Measurements from ENCODE around the gene CAMK2G. TPM values are rescaled to one million over a fixed set of nuclear protein-coding genes. Genes with fewer than 3 reads are reported as not detected.
"Not testable (repeated sequence)": the region's sequence is repeated elsewhere in the genome, so short reads cannot be mapped to it uniquely, and the experiment has no call there.

The CAMK2G gene
- total RNA-seq, 3 donors from 2014 or later (not counting 1 experiment from before 2014, with no cell fraction given): 53.6 to 73.8 (median 62.3) TPM

- Mint-ChIP-seq H3K9me3 (no peaks in the 10 kb centered on the region), H3K27me3 (ENCODE audit: low read depth in 2 of 2) (peaks cover 0 to 12% of the 10 kb centered on the region in 2 donors), H3K27ac (no peak overlapping the region), H3K4me3 (no peak overlapping the region), H3K4me1 (peaks cover 12 to 16% of the 10 kb centered on the region in 2 donors), H3K36me3 (no peaks in the 10 kb centered on the region)
- DNase-seq (no peak), ATAC-seq (no peak)
- H3K36me3 ChIP-seq (ENCODE audit: control insufficient read depth, insufficient read depth, low read length): no peaks in the 10 kb centered on the region
- H3K4me1 ChIP-seq (ENCODE audit: control insufficient read depth, insufficient read depth, low read length): peaks cover 12% of the 10 kb centered on the region
- 80% methylated on average over 5 of the region's 5 CpGs for WGBS (ENCODE audit: insufficient coverage)
- no peak for TF ChIP-seq CTCF (IDR thresholded peaks at IDR 0.05)
- no peak overlapping the region for H3K4me3 ChIP-seq (ENCODE audit: low read length)
- no peak overlapping the region for H3K27ac ChIP-seq (ENCODE audit: low read length)
- no peaks in the 10 kb centered on the region for H3K9me3 ChIP-seq (ENCODE audit: control insufficient read depth, insufficient read depth, low read length)
- H3K27me3 ChIP-seq (ENCODE audit: control insufficient read depth, insufficient read depth, low read length): no peaks in the 10 kb centered on the region
- intact Hi-C loops (cut with micrococcal nuclease): no loop called here
Measured at GRCh38 chr10:73891540-73891939, 17.2 kb upstream of the CAMK2G start.

DNA sequence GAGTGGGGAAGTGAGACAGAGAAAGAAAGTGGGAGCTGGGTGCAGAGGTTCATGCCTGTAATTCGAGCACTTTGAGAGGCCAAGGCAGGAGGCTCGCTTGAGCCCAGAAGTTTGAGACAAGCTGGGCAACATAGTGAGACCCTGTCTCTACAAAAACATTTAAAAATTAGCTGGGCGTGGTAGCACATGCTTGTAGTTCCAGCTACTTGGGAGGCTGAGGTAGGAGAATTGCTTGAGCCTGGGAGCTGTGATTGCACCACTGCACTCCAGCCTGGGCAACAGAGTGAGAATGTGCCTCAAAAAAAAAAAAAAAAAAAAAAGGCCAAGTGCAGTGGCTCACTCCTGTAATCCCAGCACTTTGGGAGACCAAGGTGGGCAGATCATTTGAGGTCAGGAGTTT, 16.5 kb upstream of the CAMK2G start:
- H3K4me3 ChIP-seq (ENCODE audit: low read length); H3K27ac Mint-ChIP-seq; intact Hi-C loops (cut with micrococcal nuclease); H3K27me3 ChIP-seq (ENCODE audit: control insufficient read depth, insufficient read depth, low read length); ATAC-seq; H3K9me3 ChIP-seq (ENCODE audit: control insufficient read depth, insufficient read depth, low read length); DNase-seq; H3K27ac ChIP-seq (ENCODE audit: low read length); H3K36me3 ChIP-seq (ENCODE audit: control insufficient read depth, insufficient read depth, low read length); H3K4me3 Mint-ChIP-seq; H3K9me3 Mint-ChIP-seq; H3K36me3 Mint-ChIP-seq: not testable (repeated sequence)
- WGBS (ENCODE audit: insufficient coverage): 81% methylated on average over 3 of the region's 3 CpGs
- Mint-ChIP-seq H3K4me1 (peaks cover 18 to 23% of the 10 kb centered on the region in 2 donors), H3K27me3 (ENCODE audit: low read depth in 2 of 2) (peaks cover 0 to 12% of the 10 kb centered on the region in 2 donors)
- peaks cover 18% of the 10 kb centered on the region for H3K4me1 ChIP-seq (ENCODE audit: control insufficient read depth, insufficient read depth, low read length)

DNA sequence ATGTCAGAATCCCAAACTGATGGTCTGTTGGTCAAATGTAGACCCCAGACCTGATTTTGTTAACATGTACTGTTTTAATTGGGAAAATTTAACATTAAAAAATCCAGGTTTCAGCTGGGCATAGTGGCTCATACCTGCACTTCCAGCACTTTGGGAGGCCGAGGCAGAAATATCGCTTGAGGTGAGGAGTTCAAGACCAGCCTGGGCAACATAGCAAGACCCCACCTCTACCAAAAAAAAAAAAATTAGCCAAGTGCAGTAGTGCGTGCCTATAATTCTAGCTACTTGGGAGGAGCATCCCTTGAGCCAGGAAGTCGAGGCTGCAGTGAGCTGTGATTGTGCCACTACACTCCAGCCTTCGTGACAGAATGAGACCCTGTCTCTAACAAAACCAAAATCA, 15.9 kb upstream of the CAMK2G start:
- Mint-ChIP-seq H3K4me1 (peaks cover 19 to 25% of the 10 kb centered on the region in 2 donors), H3K4me3 (no peak overlapping the region), H3K9me3 (no peaks in the 10 kb centered on the region), H3K27ac (no peak overlapping the region), H3K27me3 (ENCODE audit: low read depth in 2 of 2) (peaks cover 0 to 12% of the 10 kb centered on the region in 2 donors), H3K36me3 (no peaks in the 10 kb centered on the region)
- DNase-seq (no peak), ATAC-seq (no peak)
- Histone ChIP-seq H3K27ac (ENCODE audit: low read length) (no peak overlapping the region), H3K9me3 (ENCODE audit: control insufficient read depth, insufficient read depth, low read length) (no peaks in the 10 kb centered on the region), H3K27me3 (ENCODE audit: control insufficient read depth, insufficient read depth, low read length) (no peaks in the 10 kb centered on the region), H3K4me1 (ENCODE audit: control insufficient read depth, insufficient read depth, low read length) (peaks cover 18% of the 10 kb centered on the region), H3K36me3 (ENCODE audit: control insufficient read depth, insufficient read depth, low read length) (no peaks in the 10 kb centered on the region), H3K4me3 (ENCODE audit: low read length) (no peak overlapping the region)
- no peak for TF ChIP-seq CTCF (IDR thresholded peaks at IDR 0.05)
- 78% methylated on average over 5 of the region's 5 CpGs for WGBS (ENCODE audit: insufficient coverage)
- intact Hi-C loops (cut with micrococcal nuclease): no loop called here

DNA sequence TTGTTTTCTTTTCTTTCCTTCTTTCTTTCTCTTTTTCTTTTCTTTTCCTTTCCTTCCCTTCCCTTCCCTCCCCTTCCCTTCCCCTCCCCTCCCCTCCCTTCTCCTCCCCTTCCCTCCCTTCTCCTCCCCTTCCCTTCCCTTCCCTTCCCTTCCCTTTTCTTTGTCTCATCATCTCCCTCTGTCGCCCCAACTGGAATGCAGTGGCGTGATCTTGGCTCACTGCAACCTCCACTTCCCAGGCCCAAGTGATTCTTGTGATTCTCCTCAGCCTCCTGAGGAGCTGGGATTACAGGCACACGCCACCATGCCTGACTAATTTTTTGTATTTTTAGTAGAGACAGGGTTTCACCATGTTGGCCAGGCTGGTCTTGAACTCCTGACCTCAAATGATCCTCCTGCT, 15.1 kb upstream of the CAMK2G start:
- WGBS (ENCODE audit: insufficient coverage): 98% methylated on average over 3 of the region's 3 CpGs
- not testable (repeated sequence) for DNase-seq; H3K9me3 Mint-ChIP-seq; H3K4me3 ChIP-seq (ENCODE audit: low read length); ATAC-seq; H3K36me3 ChIP-seq (ENCODE audit: control insufficient read depth, insufficient read depth, low read length); H3K27me3 ChIP-seq (ENCODE audit: control insufficient read depth, insufficient read depth, low read length); H3K9me3 ChIP-seq (ENCODE audit: control insufficient read depth, insufficient read depth, low read length); H3K36me3 Mint-ChIP-seq; H3K27ac Mint-ChIP-seq; H3K27ac ChIP-seq (ENCODE audit: low read length); H3K4me3 Mint-ChIP-seq
- Mint-ChIP-seq H3K27me3 (ENCODE audit: low read depth in 2 of 2) (peaks cover 0 to 12% of the 10 kb centered on the region in 2 donors), H3K4me1 (peaks cover 13 to 17% of the 10 kb centered on the region in 2 donors)
- intact Hi-C loops (cut with micrococcal nuclease): loop anchor here (5.0 kb wide), 3 partner anchors 68 to 263 kb away; partner anchors contain the start of genes ADK and AP3M1
- peaks cover 11% of the 10 kb centered on the region for H3K4me1 ChIP-seq (ENCODE audit: control insufficient read depth, insufficient read depth, low read length)
